Parathyroid adenoma (tissue), 2 donors: Measurements from ENCODE around the gene BLOC1S2.
"Not testable (repeated sequence)": the region's sequence is repeated elsewhere in the genome, so short reads cannot be mapped to it uniquely, and the experiment has no call there.

ENCODE experiments used
- H2AFZ ChIP-seq: fragments of 300-600 bp; sonication (generic); one replicate; pipeline ENCODE4 v1.7.0; 2017; ENCODE audit warnings: antibody characterized with exemption, mild to moderate bottlenecking
- H3K27ac ChIP-seq: fragments of 300-600 bp; sonication (generic); one replicate; pipeline ENCODE4 v1.7.0; 2017
- H3K27me3 ChIP-seq: fragments of 300-600 bp; sonication (generic); one replicate; pipeline ENCODE4 v1.7.0; 2017; ENCODE audit warnings: low read length; ENCODE audit not compliant: control insufficient read depth, insufficient read depth
- H3K36me3 ChIP-seq: fragments of 300-600 bp; sonication (generic); one replicate; pipeline ENCODE4 v1.7.0; 2017; ENCODE audit warnings: low read length; ENCODE audit not compliant: control insufficient read depth, insufficient read depth
- H3K4me1 ChIP-seq: fragments of 300-600 bp; sonication (generic); one replicate; pipeline ENCODE4 v1.7.0; 2017; ENCODE audit warnings: control low read depth
- H3K4me2 ChIP-seq: fragments of 300-600 bp; sonication (generic); one replicate; pipeline ENCODE4 v1.7.0; 2017; ENCODE audit warnings: low read length
- H3K4me3 ChIP-seq: fragments of 300-600 bp; sonication (generic); one replicate; pipeline ENCODE4 v1.7.0; 2017; ENCODE audit warnings: low read depth, low read length
- H3K79me2 ChIP-seq: fragments of 300-600 bp; sonication (generic); one replicate; pipeline ENCODE4 v1.7.0; 2017; ENCODE audit warnings: control low read depth
- H3K9ac ChIP-seq: fragments of 300-600 bp; sonication (generic); one replicate; pipeline ENCODE4 v1.7.0; 2017; ENCODE audit warnings: mild to moderate bottlenecking
- H3K9me3 ChIP-seq: fragments of 300-600 bp; sonication (generic); one replicate; pipeline ENCODE4 v1.7.0; 2017; ENCODE audit warnings: low read length; ENCODE audit not compliant: control insufficient read depth
- CTCF ChIP-seq: fragments of 300-600 bp; sonication (generic); IDR thresholded peaks from one replicate; pipeline ENCODE4 v1.7.0; 2017; ENCODE audit warnings: antibody characterized with exemption, mild to moderate bottlenecking
- donor health status: primary hyperparathyroidism.

BLOC1S2 gene

GRCh38 chr10:100287756-100288155 lies 1.3 kb upstream of the BLOC1S2 start:
- Histone ChIP-seq H3K4me1 (peaks cover 5% of the 10 kb centered on the region), H3K27ac (no peak overlapping the region), H3K9ac (no peak overlapping the region)

GRCh38 chr10:100285326-100285725 lies 1.2 kb downstream of the BLOC1S2 start:
- H3K4me2 ChIP-seq = peak overlapping the region; percentile 99
- not testable (repeated sequence) for H3K4me1 ChIP-seq, H3K9ac ChIP-seq, H3K27me3 ChIP-seq, H3K36me3 ChIP-seq, H3K9me3 ChIP-seq, H3K27ac ChIP-seq
- H3K79me2 ChIP-seq = peaks cover 37% of the 10 kb centered on the region
- H3K4me3 ChIP-seq = peak overlapping the region; percentile 99
- H2AFZ ChIP-seq = peak overlapping the region; percentile 94

More at GRCh38 chr10:100287756-100288155, 1.3 kb upstream of the BLOC1S2 start:
- Histone ChIP-seq H3K4me3 (no peak overlapping the region), H3K27me3 (no peaks in the 10 kb centered on the region), H3K36me3 (no peaks in the 10 kb centered on the region), H3K79me2 (peaks cover 32% of the 10 kb centered on the region), H3K9me3 (no peaks in the 10 kb centered on the region), H2AFZ (no peak overlapping the region), H3K4me2 (no peak overlapping the region)
- no peak for TF ChIP-seq CTCF

GRCh38 chr10:100282907-100283306 lies 3.6 kb downstream of the BLOC1S2 start:
- Histone ChIP-seq H3K79me2 (peaks cover 37% of the 10 kb centered on the region), H3K36me3 (no peaks in the 10 kb centered on the region), H3K9ac (no peak overlapping the region), H3K27me3 (no peaks in the 10 kb centered on the region), H3K9me3 (no peaks in the 10 kb centered on the region), H2AFZ (no peak overlapping the region), H3K4me3 (no peak overlapping the region), H3K27ac (no peak overlapping the region), H3K4me1 (peaks cover 5% of the 10 kb centered on the region), H3K4me2 (no peak overlapping the region)
- TF ChIP-seq CTCF = no peak

GRCh38 chr10:100276971-100277370 lies 9.5 kb downstream of the BLOC1S2 start:
- H2AFZ ChIP-seq, H3K4me1 ChIP-seq, H3K27me3 ChIP-seq, H3K4me2 ChIP-seq, H3K9me3 ChIP-seq, H3K4me3 ChIP-seq, H3K79me2 ChIP-seq, H3K27ac ChIP-seq, H3K36me3 ChIP-seq, H3K9ac ChIP-seq: not testable (repeated sequence)

- peak within 1 kb of the TSS; percentile 34 for H3K9ac ChIP-seq
- H3K36me3 ChIP-seq = no peaks in the 10 kb centered on the region
- no peaks in the 10 kb centered on the region for H3K27me3 ChIP-seq
- peak within 1 kb of the TSS; percentile 94 for H2AFZ ChIP-seq
- H3K27ac ChIP-seq = peak within 1 kb of the TSS; percentile 76
- H3K4me3 ChIP-seq = peak within 1 kb of the TSS; percentile 97
- peak within 1 kb of the TSS; percentile 86 for H3K4me2 ChIP-seq
- no peaks in the 10 kb centered on the region for H3K4me1 ChIP-seq
- no peak for TF ChIP-seq CTCF
- H3K79me2 ChIP-seq = peaks cover 23% of the 10 kb centered on the region
- H3K9me3 ChIP-seq = no peaks in the 10 kb centered on the region
Measured at GRCh38 chr10:100267239-100268104, 19.0 kb downstream of the BLOC1S2 start, which contains the start of gene CWF19L1. Gene CWF19L1, minus strand, starts transcription at chr10:100267638. Its CDS starts 45 bp downstream, at chr10:100267593.
